HTR-8/SVneo (cell line): ENCODE measurements around the gene LYSET.
A peak's percentile ranks its signal among the peaks of the same experiment; 100 is the strongest.
"Not testable (repeated sequence)": the region's sequence is repeated elsewhere in the genome, so short reads cannot be mapped to it uniquely, and the experiment has no call there.

ENCODE experiments used
- DNase-seq: peaks from one replicate; pipeline ENCODE4 v3.0.0; 2011; ENCODE audit warnings: low spot score, mixed read lengths; ENCODE audit not compliant: insufficient read length
- FAIRE-seq: peaks from 2 replicates; lab custom pipeline; 2011; peaks lifted over from hg19 to GRCh38; lab: Jason Lieb, UNC

LYSET gene, protein sequence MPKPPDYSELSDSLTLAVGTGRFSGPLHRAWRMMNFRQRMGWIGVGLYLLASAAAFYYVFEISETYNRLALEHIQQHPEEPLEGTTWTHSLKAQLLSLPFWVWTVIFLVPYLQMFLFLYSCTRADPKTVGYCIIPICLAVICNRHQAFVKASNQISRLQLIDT

GRCh38 chr14:93184391-93185348 lies at the start of gene LYSET, which contains the start of gene MOAP1:
LYSET (plus strand) TSS chr14:93185317; CDS start chr14:93185406, 89 bp downstream.
MOAP1 (minus strand) TSS chr14:93184897; CDS start chr14:93184242, 655 bp downstream.
- FAIRE-seq = peak; percentile 59
- peak; percentile 81 for DNase-seq

DNA sequence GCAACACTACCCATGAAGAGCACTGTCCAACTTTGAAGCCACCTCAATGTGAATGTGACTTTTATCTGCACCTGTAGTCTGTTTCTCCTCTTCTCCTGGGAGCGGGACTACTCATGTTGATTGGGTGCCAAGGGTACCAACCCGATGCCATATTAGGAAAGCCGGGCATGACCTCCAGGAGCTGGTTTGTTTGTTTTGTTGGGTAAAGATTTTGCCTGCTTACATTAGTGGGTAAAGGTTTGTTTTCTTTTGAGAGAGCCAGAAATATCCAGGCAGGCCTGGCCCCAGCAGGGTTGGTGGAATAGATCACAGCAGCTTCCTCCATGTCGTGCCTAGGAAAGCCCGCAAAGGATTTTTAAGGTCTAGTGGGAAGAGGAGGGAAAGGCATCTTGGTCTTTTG lies 49.7 kb upstream of the LYSET start:
- FAIRE-seq (no peak), DNase-seq (no peak)

GRCh38 chr14:93136009-93136408 lies 49.1 kb upstream of the LYSET start:
- no peak for DNase-seq
- no peak for FAIRE-seq

GRCh38 chr14:93136508-93136907 lies 48.6 kb upstream of the LYSET start:
- not testable (repeated sequence) for DNase-seq, FAIRE-seq

- no peak for DNase-seq
- no peak for FAIRE-seq
Measured at GRCh38 chr14:93137864-93138263, 47.3 kb upstream of the LYSET start.

DNA sequence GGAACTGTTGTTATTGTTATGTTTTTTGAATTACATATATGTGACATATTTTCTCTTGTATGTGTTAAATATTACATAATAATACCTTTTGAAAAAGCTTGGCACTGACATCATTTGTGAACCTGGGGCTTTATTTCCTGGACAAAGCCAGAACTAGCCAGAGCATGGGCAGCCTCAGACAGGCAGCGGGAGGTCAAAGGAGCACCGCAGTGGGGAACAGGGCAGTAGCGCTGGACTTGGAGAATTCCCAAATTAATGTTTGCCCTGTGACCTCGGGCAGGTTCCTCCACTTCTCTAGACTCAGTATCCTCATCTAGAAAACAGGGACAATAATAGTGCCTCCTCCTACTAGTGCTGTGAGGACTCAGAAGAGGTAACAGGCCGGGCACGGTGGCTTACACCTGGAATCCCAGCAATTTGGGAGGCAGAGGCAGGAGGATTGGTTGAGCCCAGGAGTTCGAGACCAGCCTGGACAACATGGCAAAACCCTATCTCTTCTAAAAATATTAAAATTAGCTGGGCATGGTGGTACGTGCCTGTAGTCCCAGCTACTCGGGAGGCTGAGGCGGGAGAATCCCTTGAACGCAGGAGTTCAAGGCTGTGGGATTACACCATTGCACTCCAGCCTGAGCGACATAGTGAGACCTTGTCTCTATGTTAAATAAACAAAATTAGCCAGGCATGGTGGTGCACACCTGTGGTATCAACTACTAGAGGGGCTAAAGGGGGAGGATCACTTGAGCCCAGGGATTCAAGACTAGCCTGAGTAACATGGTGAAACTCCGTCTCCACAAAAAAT lies 42.1 kb upstream of the LYSET start:
- no peak for DNase-seq
- FAIRE-seq = no peak

GRCh38 chr14:93146119-93146518 lies 39.0 kb upstream of the LYSET start:
- no peak for DNase-seq
- no peak for FAIRE-seq

GRCh38 chr14:93148979-93149378 lies 36.1 kb upstream of the LYSET start:
- FAIRE-seq (no peak), DNase-seq (no peak)

GRCh38 chr14:93150227-93151208 lies 34.6 kb upstream of the LYSET start:
- FAIRE-seq (no peak), DNase-seq (no peak)

DNA sequence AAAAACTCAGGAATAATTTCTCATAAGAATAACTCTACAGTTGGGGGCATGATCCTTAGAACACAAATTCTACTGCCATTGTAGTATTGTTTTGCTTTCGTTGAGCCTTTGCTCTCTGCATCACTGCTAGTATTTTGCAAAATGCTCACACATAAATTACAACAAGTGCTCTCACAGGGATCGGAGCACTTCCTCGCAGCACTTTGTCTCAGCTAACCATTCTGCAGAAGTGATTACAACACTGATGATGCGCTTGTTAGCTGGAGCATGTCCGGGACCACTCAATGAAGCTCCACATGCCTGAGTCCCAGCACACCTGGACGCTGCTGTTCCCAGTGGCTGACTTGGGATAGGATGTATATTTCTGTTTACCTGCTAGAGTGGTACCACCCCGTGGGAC lies 32.0 kb upstream of the LYSET start:
- no peak for FAIRE-seq
- no peak for DNase-seq

GRCh38 chr14:93155667-93156066 lies 29.4 kb upstream of the LYSET start:
- FAIRE-seq = no peak
- no peak for DNase-seq

DNA sequence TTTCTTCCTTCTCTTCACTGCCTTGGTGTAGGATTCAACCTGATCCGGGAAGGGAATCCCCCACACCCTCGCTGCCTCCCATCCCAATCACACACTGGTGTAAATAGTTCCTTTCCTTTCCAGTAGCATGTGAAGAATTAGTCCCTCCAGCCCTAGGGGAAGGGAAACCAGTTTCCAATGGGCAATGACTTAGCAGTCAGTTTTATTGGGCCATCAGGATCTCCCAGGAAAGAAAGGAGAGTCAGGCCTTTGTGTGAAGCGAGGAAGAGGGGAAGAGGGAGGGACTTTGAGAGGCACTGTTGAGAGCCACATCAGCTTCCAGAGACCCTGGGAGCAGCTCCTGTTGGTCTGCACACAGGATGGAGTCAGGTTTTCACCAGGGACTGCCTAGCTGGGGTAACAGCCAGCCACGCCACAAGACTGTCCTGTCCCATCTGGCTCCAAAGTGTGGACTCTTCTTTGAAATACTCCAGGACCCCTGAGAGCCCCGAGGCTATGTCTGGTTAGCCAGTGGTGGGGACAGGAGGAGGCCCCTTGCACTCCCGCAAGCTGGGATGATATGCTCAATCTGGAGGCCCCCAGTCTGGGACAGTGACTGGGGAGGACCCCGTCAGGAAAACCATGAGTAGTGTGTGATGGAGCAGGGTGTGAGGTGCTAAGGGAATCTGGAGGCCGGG lies 28.3 kb upstream of the LYSET start:
- FAIRE-seq (no peak), DNase-seq (no peak)

DNA sequence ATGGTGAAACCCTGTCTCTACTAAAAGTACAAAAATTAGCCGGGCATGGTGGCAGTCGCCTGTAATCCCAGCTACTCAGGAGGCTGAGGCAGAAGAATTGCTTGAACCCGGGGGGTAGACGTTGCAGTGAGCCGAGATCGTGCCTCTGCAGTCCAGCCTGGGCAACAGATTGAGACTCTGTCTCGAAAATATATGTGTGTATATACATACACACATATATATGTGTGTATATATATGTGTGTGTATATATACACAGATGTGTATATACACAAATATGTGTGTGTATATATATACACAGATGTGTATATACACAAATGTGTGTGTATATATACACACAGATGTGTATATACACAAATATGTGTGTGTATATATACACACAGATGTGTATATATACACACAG lies 26.8 kb upstream of the LYSET start:
- not testable (repeated sequence) for FAIRE-seq, DNase-seq

DNA sequence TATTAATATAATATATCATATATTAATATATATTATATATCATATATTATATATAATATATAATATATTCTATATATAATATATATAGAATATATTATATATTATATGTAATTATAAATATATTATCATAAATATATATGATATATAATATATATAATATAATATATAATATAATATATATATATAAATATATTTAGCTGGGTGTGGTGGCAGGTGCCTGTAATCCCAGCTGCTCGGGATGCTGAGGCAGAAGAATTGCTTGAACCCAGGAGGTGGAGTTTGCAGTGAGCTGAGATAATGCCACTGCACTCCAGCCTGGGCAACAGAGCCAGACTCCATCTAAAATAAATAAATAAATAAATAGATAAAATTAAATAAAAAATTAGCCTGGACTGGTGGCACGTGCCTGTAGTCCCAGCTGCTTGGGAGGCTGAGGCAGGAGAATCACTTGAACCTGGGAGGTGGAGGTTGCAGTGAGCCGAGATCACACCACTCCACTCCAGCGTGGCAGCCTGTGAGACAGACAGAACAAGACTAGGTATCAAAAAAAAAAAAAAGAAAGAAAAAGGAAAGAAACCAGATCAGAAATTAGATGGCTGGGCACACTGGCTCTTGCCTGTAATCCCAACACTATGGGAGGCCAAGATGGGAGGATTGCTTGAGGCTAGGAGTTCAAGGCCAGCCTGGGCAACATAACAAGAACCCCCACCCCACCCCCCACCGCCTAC lies 25.3 kb upstream of the LYSET start:
- DNase-seq, FAIRE-seq: not testable (repeated sequence)

GRCh38 chr14:93160353-93160801 lies 24.7 kb upstream of the LYSET start:
- no peak for FAIRE-seq

GRCh38 chr14:93161411-93161940 lies 23.6 kb upstream of the LYSET start:
- DNase-seq = no peak
- no peak for FAIRE-seq

More at GRCh38 chr14:93160353-93160801, 24.7 kb upstream of the LYSET start:
- DNase-seq = peak; percentile 36

DNA sequence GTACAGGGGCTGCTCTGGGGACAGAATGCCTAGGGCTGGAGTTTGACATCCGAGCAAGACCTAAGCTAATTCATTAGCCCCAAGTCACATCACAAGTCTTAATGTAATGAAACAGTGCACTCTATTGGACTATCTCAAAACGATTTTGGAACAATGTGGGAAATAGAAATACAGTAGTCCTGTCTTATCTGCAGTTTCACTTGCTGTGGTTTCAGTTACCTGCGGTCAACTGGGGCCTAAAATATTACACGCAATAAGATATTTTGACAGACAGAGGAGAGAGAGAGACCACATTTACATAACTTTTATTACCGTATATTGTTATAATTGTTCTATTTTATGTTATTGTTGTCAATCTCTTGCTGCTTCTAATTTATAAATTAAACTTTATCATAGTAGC lies 21.6 kb upstream of the LYSET start:
- FAIRE-seq (no peak), DNase-seq (no peak)
